GM19023 (cell line): ENCODE results near the gene RPP30.

Experiments
- ATAC-seq: cut with Tn5 transposase; IDR thresholded peaks from one replicate; pipeline ENCODE4 v1.9.1; 2021; ENCODE audit warnings: mild to moderate bottlenecking, moderate library complexity; ENCODE audit not compliant: unreplicated experiment

RPP30 gene

GRCh38 chr10:90916392-90917237, 44.8 kb downstream of the RPP30 start:
- no peak for ATAC-seq

GRCh38 chr10:90917238-90917967, 45.6 kb downstream of the RPP30 start:
- no peak for ATAC-seq

GRCh38 chr10:90917968-90918318, 46.2 kb downstream of the RPP30 start:
- ATAC-seq = no peak

GRCh38 chr10:90919683-90920574, 48.2 kb downstream of the RPP30 start:
- ATAC-seq = no peak

- ATAC-seq = no peak
Measured at GRCh38 chr10:90920986-90921666, 49.4 kb downstream of the RPP30 start, which contains the start of gene ANKRD1. Gene ANKRD1 (minus strand): TSS chr10:90921087. CDS start chr10:90921027, 60 bp downstream.

GRCh38 chr10:90921906-90922305, 50.1 kb downstream of the RPP30 start:
- ATAC-seq = no peak

GRCh38 chr10:90923111-90923731, 51.4 kb downstream of the RPP30 start:
- no peak for ATAC-seq

- ATAC-seq = no peak
Measured at GRCh38 chr10:90924552-90924951, 52.8 kb downstream of the RPP30 start.

GRCh38 chr10:90925079-90926029, 53.6 kb downstream of the RPP30 start:
- no peak for ATAC-seq

GRCh38 chr10:90927293-90927692, 55.5 kb downstream of the RPP30 start:
- ATAC-seq = no peak

- ATAC-seq = no peak
Measured at GRCh38 chr10:90929179-90929578, 57.4 kb downstream of the RPP30 start.

- no peak for ATAC-seq
Measured at GRCh38 chr10:90930070-90930837, 58.5 kb downstream of the RPP30 start.

- no peak for ATAC-seq
Measured at GRCh38 chr10:90930971-90931871, 59.4 kb downstream of the RPP30 start.

- no peak for ATAC-seq
Measured at GRCh38 chr10:90935581-90936275, 64.0 kb downstream of the RPP30 start.

- ATAC-seq = no peak
Measured at GRCh38 chr10:90936276-90936659, 64.5 kb downstream of the RPP30 start.

- ATAC-seq = no peak
Measured at GRCh38 chr10:90937645-90938258, 66.0 kb downstream of the RPP30 start.
